ENCODE measurements around the gene ZNF280A. TPM values are rescaled to one million over a fixed set of nuclear protein-coding genes. Genes with fewer than 3 reads are reported as not detected.

ZNF280A gene
- total RNA-seq, 1 experiment from 2014 or later, result 0.10 TPM

- ATAC-seq (no peak), DNase-seq (ENCODE audit: low read depth, low spot score) (no peak)
- no peaks in the 10 kb centered on the region for H3K36me3 ChIP-seq (ENCODE audit: control insufficient read depth, insufficient read depth, low read length)
- no peak overlapping the region for H3K4me3 ChIP-seq (ENCODE audit: low read depth in 2 of 2, low read length in 2 of 2)
- H3K4me1 ChIP-seq (ENCODE audit: control insufficient read depth, insufficient read depth, low read length), result no peaks in the 10 kb centered on the region
- intact Hi-C loops (cut with micrococcal nuclease; ENCODE audit: unreplicated experiment) (no loop called here), in situ Hi-C loops (cut with HindIII; ENCODE audit: low pct_unique_long_range_greater_than_20kb, low sequenced_read_pairs) (no loop called here)
- H3K9me3 ChIP-seq (ENCODE audit: control insufficient read depth, insufficient read depth, low read depth, low read length), result no peaks in the 10 kb centered on the region
- no peaks in the 10 kb centered on the region for H3K27me3 ChIP-seq (ENCODE audit: control insufficient read depth, insufficient read depth, low read length)
- CTCF ChIA-PET, result no interaction called here
- no peak overlapping the region for H3K27ac ChIP-seq (ENCODE audit: low read length)
- POLR2A ChIA-PET, result no interaction called here
- TF ChIP-seq SIN3A (IDR thresholded peaks at IDR 0.05; ENCODE audit: borderline replicate concordance, insufficient read depth, low read depth, low read length), result no peak
- TF ChIP-seq POLR2AphosphoS5 (IDR thresholded peaks at IDR 0.05; ENCODE audit: low read depth, low read length), result no peak
- TF ChIP-seq TCF7L2 (IDR thresholded peaks at IDR 0.05; ENCODE audit: low read depth, low read length), result no peak
- TF ChIP-seq, protein P1, sequence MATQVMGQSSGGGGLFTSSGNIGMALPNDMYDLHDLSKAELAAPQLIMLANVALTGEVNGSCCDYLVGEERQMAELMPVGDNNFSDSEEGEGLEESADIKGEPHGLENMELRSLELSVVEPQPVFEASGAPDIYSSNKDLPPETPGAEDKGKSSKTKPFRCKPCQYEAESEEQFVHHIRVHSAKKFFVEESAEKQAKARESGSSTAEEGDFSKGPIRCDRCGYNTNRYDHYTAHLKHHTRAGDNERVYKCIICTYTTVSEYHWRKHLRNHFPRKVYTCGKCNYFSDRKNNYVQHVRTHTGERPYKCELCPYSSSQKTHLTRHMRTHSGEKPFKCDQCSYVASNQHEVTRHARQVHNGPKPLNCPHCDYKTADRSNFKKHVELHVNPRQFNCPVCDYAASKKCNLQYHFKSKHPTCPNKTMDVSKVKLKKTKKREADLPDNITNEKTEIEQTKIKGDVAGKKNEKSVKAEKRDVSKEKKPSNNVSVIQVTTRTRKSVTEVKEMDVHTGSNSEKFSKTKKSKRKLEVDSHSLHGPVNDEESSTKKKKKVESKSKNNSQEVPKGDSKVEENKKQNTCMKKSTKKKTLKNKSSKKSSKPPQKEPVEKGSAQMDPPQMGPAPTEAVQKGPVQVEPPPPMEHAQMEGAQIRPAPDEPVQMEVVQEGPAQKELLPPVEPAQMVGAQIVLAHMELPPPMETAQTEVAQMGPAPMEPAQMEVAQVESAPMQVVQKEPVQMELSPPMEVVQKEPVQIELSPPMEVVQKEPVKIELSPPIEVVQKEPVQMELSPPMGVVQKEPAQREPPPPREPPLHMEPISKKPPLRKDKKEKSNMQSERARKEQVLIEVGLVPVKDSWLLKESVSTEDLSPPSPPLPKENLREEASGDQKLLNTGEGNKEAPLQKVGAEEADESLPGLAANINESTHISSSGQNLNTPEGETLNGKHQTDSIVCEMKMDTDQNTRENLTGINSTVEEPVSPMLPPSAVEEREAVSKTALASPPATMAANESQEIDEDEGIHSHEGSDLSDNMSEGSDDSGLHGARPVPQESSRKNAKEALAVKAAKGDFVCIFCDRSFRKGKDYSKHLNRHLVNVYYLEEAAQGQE (IDR thresholded peaks at IDR 0.05; ENCODE audit: insufficient read depth in 1 of 2, low read depth in 2 of 2, low read length in 1 of 2), result no peak
- TF ChIP-seq, protein P2, sequence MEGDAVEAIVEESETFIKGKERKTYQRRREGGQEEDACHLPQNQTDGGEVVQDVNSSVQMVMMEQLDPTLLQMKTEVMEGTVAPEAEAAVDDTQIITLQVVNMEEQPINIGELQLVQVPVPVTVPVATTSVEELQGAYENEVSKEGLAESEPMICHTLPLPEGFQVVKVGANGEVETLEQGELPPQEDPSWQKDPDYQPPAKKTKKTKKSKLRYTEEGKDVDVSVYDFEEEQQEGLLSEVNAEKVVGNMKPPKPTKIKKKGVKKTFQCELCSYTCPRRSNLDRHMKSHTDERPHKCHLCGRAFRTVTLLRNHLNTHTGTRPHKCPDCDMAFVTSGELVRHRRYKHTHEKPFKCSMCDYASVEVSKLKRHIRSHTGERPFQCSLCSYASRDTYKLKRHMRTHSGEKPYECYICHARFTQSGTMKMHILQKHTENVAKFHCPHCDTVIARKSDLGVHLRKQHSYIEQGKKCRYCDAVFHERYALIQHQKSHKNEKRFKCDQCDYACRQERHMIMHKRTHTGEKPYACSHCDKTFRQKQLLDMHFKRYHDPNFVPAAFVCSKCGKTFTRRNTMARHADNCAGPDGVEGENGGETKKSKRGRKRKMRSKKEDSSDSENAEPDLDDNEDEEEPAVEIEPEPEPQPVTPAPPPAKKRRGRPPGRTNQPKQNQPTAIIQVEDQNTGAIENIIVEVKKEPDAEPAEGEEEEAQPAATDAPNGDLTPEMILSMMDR (IDR thresholded peaks at IDR 0.05), result no peak
- no TSS peak for BruUV-seq (replicated peaks)
Measured at GRCh38 chr22:22484023-22484422, 36.0 kb downstream of the ZNF280A start.

DNA sequence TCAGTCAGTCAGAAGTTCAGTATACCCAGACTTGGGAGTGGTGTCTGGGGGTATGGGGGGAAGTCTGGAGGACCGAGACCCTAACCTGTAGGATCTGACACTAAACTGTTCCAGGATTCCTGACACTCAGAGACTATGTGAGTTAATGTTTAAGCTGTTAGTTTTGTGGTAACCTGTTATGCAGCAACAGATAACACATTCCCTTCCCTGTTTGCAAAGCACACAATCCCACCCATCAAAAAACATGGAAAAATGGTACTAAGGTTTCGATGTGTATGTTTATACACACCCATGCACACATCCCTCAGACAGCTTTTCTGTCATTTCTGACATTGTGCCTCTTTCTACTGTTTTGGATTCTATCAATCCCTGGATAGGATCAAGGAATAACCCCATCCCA is 39.1 kb downstream of the ZNF280A start:
- intact Hi-C loops (cut with micrococcal nuclease; ENCODE audit: unreplicated experiment) (no loop called here), in situ Hi-C loops (cut with HindIII; ENCODE audit: low pct_unique_long_range_greater_than_20kb, low sequenced_read_pairs) (no loop called here)
- ChIA-PET CTCF (interaction anchor here (0.5 kb wide), 1 partner anchor 37 kb away, joined by 6 read pairs; no protein-coding TSS in a partner anchor), POLR2A (no interaction called here)
- H3K4me3 ChIP-seq (ENCODE audit: low read depth in 2 of 2, low read length in 2 of 2), result no peak overlapping the region
- BruUV-seq (replicated peaks), result no TSS peak
- no peak overlapping the region for H3K27ac ChIP-seq (ENCODE audit: low read length)
- no peaks in the 10 kb centered on the region for H3K4me1 ChIP-seq (ENCODE audit: control insufficient read depth, insufficient read depth, low read length)
- ATAC-seq (no peak), DNase-seq (ENCODE audit: low read depth, low spot score) (no peak)
- TF ChIP-seq, protein P2 (IDR thresholded peaks at IDR 0.05), result no peak
- TF ChIP-seq TCF7L2 (IDR thresholded peaks at IDR 0.05; ENCODE audit: low read depth, low read length), result no peak
- no peak for TF ChIP-seq POLR2AphosphoS5 (IDR thresholded peaks at IDR 0.05; ENCODE audit: low read depth, low read length)
- TF ChIP-seq, protein P1 (IDR thresholded peaks at IDR 0.05; ENCODE audit: insufficient read depth in 1 of 2, low read depth in 2 of 2, low read length in 1 of 2), result no peak
- no peak for TF ChIP-seq SIN3A (IDR thresholded peaks at IDR 0.05; ENCODE audit: borderline replicate concordance, insufficient read depth, low read depth, low read length)
- no peaks in the 10 kb centered on the region for H3K27me3 ChIP-seq (ENCODE audit: control insufficient read depth, insufficient read depth, low read length)
- no peaks in the 10 kb centered on the region for H3K36me3 ChIP-seq (ENCODE audit: control insufficient read depth, insufficient read depth, low read length)
- no peaks in the 10 kb centered on the region for H3K9me3 ChIP-seq (ENCODE audit: control insufficient read depth, insufficient read depth, low read depth, low read length)

All from Panc1 (cell line).